Psoas muscle (tissue), 8 donors: Measurements from ENCODE around the gene TTC9. TPM values are rescaled to one million over a fixed set of nuclear protein-coding genes. Genes with fewer than 3 reads are reported as not detected.

ENCODE experiments used
- ATAC-seq, 4 donors: fragments of 200-7000 bp; cut with Tn5 transposase; one replicate each; pipeline ENCODE4 v1.9.1; 2020; ENCODE audit warnings: moderate library complexity in 3 of 4, mild to moderate bottlenecking in 2 of 4
- DNase-seq, 2 donors: peaks; one replicate each; pipeline ENCODE4 v3.0.0-alpha.2; 2020
- H3K27ac ChIP-seq: fragments of 200-600 bp; one replicate; pipeline ENCODE4 v1.8.0; 2022
- H3K27me3 ChIP-seq, 3 donors: fragments of 200-600 bp in 1 of 3; one replicate each; pipeline versions ENCODE4 v1.6.1 to v1.8.0; 2013 to 2022; ENCODE audit warnings: low read length in 2 of 3, mild to moderate bottlenecking in 2 of 3, moderate library complexity in 1 of 3; ENCODE audit not compliant: insufficient read depth in 3 of 3
- H3K36me3 ChIP-seq, 2 donors: fragments of 200-600 bp in 1 of 2; one replicate each; pipeline versions ENCODE4 v1.6.1 to v1.8.0; 2013 to 2022; ENCODE audit warnings: low read depth in 1 of 2, mild to moderate bottlenecking in 1 of 2, moderate library complexity in 1 of 2; ENCODE audit not compliant: insufficient read depth in 1 of 2
- H3K4me1 ChIP-seq: fragments of 200-600 bp; one replicate; pipeline ENCODE4 v1.8.0; 2022
- H3K4me3 ChIP-seq: fragments of 200-600 bp; one replicate; pipeline ENCODE4 v1.8.0; 2022; ENCODE audit warnings: mild to moderate bottlenecking
- H3K9me3 ChIP-seq: fragments of 200-600 bp; one replicate; pipeline ENCODE4 v1.8.0; 2022
- WGBS, 3 donors: extraction: QIAGEN DNeasy Blood & Tissue Kit; methylation state at CpG; one replicate each; pipeline versions ENCODE4 v1.1.6 to v1.1.7; 2013; 5-methylcytosine and 5-hydroxymethylcytosine counted together
- intact Hi-C, 2 donors: fragments of 100-400 bp; cut with DNase I; formaldehyde crosslinking; loops; one replicate each; pipeline versions ENCODE4 v1.11.0 to v1.14.2; 2022
- polyA plus RNA-seq, 3 donors: library from polyadenylated mRNA; stranded (reverse); fragments of 200-250 nt; gene quantifications; one replicate each; pipeline ENCODE4 v1.2.3, GENCODE V29; 2013
- total RNA-seq, 4 donors: library from RNA; stranded (reverse); fragmentation: NEBNext Ultra II Directional in 2 of 4; extraction: Animal tissue kit (Norgen Biotek cat#: 25700) in 2 of 4; gene quantifications; one replicate each; pipeline versions ENCODE4 v1.2.1 to v1.2.4, GENCODE V29; 2021 to 2023
- TF ChIP-seq, protein P1 (sequence below): fragments of 200-600 bp; IDR thresholded peaks from one replicate; pipeline ENCODE4 v1.8.0; 2022; ENCODE audit warnings: antibody characterized with exemption
- donor health status: healthy with polysubstance abuse.
- donor health status: DM: no; HTN: no; CAD: no; lungs with moderate emphysema.
- donor health status: Bipolar disorder and iron deficiency.
- donor health status: healthy.
- donor health status: DM: yes; HTN: yes; CAD: no.
- donor health status: DM: no; HTN: no; CAD: no.
- donor health status: DM: no; HTN: no; CAD: no.
- donor health status: DM: yes; HTN: yes; CAD: no.

TTC9 gene
- total and polyA plus RNA-seq, 7 donors: 2.5 to 15.1 (median 5.4) TPM

DNA sequence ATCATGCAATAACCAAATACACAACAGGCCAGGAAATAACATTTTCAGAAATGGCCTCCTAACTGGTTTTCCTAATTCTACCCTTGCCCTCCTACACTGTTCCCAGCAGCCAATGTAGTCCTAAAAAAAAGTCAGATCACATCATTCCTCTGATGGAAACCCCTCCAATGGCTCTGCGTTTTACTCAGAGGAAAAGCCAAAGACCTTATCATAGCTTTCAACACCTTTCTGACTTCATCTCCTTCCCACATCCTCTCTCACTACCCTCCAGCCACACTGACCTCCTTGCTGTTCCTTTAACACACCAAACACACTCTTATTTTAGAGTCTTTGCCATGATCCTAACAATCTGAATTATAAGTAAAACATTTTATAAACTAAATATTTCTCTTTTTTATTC is 42.4 kb upstream of the TTC9 start:
- Histone ChIP-seq H3K4me1 (peaks cover 17% of the 10 kb centered on the region), H3K36me3 (peaks cover 10 to 31% of the 10 kb centered on the region in 2 donors), H3K27me3 (no peaks in the 10 kb centered on the region), H3K27ac (no peak overlapping the region), H3K4me3 (peak overlapping the region; percentile 80), H3K9me3 (no peaks in the 10 kb centered on the region)
- ATAC-seq: no peak
- intact Hi-C loops: no loop called here
- 44 to 74% (median 54%) methylated on average over 1 of the region's 1 CpG for WGBS, 3 donors
- TF ChIP-seq, protein P1, sequence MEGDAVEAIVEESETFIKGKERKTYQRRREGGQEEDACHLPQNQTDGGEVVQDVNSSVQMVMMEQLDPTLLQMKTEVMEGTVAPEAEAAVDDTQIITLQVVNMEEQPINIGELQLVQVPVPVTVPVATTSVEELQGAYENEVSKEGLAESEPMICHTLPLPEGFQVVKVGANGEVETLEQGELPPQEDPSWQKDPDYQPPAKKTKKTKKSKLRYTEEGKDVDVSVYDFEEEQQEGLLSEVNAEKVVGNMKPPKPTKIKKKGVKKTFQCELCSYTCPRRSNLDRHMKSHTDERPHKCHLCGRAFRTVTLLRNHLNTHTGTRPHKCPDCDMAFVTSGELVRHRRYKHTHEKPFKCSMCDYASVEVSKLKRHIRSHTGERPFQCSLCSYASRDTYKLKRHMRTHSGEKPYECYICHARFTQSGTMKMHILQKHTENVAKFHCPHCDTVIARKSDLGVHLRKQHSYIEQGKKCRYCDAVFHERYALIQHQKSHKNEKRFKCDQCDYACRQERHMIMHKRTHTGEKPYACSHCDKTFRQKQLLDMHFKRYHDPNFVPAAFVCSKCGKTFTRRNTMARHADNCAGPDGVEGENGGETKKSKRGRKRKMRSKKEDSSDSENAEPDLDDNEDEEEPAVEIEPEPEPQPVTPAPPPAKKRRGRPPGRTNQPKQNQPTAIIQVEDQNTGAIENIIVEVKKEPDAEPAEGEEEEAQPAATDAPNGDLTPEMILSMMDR: no peak
- DNase-seq: no peak

DNA sequence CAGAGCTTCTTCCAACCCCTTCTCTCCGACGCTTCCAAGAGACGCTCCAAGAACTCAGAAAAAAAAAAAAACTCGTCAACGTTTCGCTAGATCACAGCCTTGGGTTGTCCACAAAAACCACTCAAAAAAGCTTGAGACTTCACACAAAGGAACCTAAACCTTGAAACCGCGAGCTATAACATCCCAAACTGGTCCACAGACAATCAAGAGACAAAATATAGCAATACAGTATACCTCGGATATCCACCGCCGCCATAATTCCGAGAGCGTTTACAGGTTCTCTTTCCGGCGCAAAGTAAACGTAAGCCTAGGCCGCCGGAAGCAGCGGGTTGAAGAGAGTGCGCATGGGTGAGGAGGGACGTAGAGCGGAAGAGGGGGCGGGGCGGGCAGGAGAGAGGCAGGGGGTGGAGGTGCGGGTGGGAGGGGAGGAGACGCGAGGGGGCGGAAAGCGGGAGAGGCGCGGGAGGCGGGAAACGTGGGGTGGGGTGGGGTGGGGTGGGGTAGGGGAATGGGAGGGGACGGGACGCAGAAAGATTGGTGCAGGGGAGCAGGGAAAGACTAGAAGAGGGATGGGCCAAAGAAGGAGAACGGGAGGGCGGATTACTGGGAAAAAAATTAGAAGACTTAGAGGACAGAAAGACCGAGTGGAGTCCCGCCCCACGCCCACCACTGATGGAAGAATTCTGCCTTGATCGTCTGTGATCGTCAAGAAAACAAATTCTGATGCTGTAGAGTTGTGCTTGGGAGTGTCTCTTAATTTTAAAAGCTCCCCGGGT is 41.1 kb upstream of the TTC9 start, which contains the start of gene MED6:
Gene MED6, minus strand, starts transcription at position 274 of the 776 bp plus-strand sequence. Its CDS starts 18 bp downstream, at position 256.
- WGBS, 3 donors: 1% methylated on average over 38 to 43 of the region's 43 CpGs
- DNase-seq (peak; percentile 93 to 96), ATAC-seq (peak; percentile 99 to 100 (median 100))
- peaks cover 17% of the 10 kb centered on the region for H3K4me1 ChIP-seq
- H3K4me3 ChIP-seq: peak within 1 kb of the TSS; percentile 80
- peaks cover 0 to 5% (median 0%) of the 10 kb centered on the region in 3 donors for H3K27me3 ChIP-seq
- H3K36me3 ChIP-seq: peaks cover 2 to 19% of the 10 kb centered on the region in 2 donors
- peak within 1 kb of the TSS; percentile 77 for H3K27ac ChIP-seq
- intact Hi-C loops: loop anchor here in 1 of 2 donors (5.0 kb wide), 1 partner anchor 112 kb away; no protein-coding TSS in a partner anchor
- no peaks in the 10 kb centered on the region for H3K9me3 ChIP-seq
- TF ChIP-seq, protein P1: no peak

DNA sequence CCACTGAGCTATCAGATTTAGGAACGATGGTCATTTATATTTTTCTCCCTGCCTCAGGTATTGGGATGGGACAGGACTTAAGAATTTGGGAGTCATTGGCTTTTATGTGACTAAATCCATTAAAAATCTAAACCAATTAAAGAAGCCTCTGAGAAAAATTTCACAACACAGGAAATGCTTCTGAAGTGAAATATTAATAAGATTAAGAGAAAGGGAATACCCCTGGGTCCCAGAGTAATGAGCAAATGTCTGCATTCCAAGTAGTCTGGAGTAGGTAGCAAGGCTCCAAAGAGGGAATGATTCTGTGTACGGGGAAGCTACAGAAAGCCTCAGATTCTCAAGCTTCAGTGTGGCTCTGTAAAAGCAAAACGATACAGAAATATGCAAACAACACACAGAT is 40.6 kb upstream of the TTC9 start:
- Histone ChIP-seq H3K4me1 (peaks cover 17% of the 10 kb centered on the region), H3K27me3 (peaks cover 0 to 11% (median 0%) of the 10 kb centered on the region in 3 donors), H3K36me3 (peaks cover under 1 to 13% of the 10 kb centered on the region in 2 donors), H3K27ac (peak overlapping the region; percentile 57), H3K9me3 (no peaks in the 10 kb centered on the region), H3K4me3 (peak overlapping the region; percentile 80)
- ATAC-seq: no peak
- WGBS, 3 donors: 35 to 40% (median 38%) methylated on average over 3 of the region's 3 CpGs
- no peak for DNase-seq
- TF ChIP-seq, protein P1: no peak
- intact Hi-C loops: loop anchor here in 1 of 2 donors (5.0 kb wide), 1 partner anchor 111 kb away; no protein-coding TSS in a partner anchor

- ATAC-seq (no peak), DNase-seq (no peak)
- 85 to 89% (median 89%) methylated on average over 2 of the region's 2 CpGs for WGBS, 3 donors
- H3K36me3 ChIP-seq: peaks cover 0 to 5% of the 10 kb centered on the region in 2 donors
- peaks cover 0 to 18% (median 1%) of the 10 kb centered on the region in 3 donors for H3K27me3 ChIP-seq
- intact Hi-C loops: loop anchor here in 1 of 2 donors (5.0 kb wide), 1 partner anchor 110 kb away; no protein-coding TSS in a partner anchor
- TF ChIP-seq, protein P1: no peak
- no peak overlapping the region for H3K27ac ChIP-seq
- H3K4me1 ChIP-seq: peaks cover 17% of the 10 kb centered on the region
- no peak overlapping the region for H3K4me3 ChIP-seq
- H3K9me3 ChIP-seq: no peaks in the 10 kb centered on the region
Observed at GRCh38 chr14:70602254-70602653, 39.5 kb upstream of the TTC9 start.
